HG03060 (cell line): ENCODE data around the gene SF3B3.
"Not testable (repeated sequence)": the region's sequence is repeated elsewhere in the genome, so short reads cannot be mapped to it uniquely, and the experiment has no call there.

ENCODE experiments used
- ATAC-seq: cut with Tn5 transposase; IDR thresholded peaks from one replicate; pipeline ENCODE4 v1.9.1; 2021; ENCODE audit warnings: low read depth, moderate number of reproducible peaks; ENCODE audit not compliant: unreplicated experiment

Gene SF3B3

DNA sequence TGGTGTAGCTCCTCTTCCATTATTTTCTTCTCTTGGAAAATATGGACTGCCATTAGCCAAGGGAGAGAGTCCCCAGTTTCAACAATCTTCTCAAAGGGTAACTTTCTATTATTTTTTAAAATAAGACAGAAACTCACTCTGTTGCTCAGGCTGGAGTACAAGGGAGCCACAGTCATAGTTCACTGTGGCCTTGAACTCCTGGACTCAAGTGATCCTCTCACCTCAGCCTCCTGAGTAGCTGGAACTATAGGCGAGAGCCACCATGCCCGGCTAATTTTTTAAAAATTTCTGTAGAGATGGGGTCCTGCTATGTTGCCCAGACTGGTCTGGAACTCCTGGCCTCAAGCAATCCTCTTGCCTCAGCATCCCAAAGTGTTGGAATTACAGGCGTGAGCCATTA is 13.4 kb upstream of the SF3B3 start:
- no peak for ATAC-seq

- no peak for ATAC-seq
These were observed 11.8 kb upstream of the SF3B3 start for GRCh38 chr16:70511833-70512232.

DNA sequence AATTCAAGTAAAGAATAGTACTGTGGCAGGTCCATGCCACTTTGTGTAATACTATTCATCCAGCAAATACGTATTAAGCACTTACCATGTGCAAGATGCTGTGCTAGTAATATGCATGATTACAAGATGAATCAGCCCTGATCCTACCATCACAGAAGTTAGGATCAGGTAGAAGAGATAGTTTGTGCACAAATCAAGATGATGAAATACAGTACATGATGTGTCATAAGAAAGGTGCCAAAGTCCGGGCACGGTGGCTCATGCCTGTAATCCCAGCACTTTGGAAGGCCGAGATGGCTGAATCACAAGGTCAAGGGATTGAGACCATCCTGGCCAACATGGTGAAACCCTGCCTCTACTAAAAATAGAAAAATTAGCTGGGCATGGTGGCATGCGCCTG is 11.2 kb upstream of the SF3B3 start:
- no peak for ATAC-seq

DNA sequence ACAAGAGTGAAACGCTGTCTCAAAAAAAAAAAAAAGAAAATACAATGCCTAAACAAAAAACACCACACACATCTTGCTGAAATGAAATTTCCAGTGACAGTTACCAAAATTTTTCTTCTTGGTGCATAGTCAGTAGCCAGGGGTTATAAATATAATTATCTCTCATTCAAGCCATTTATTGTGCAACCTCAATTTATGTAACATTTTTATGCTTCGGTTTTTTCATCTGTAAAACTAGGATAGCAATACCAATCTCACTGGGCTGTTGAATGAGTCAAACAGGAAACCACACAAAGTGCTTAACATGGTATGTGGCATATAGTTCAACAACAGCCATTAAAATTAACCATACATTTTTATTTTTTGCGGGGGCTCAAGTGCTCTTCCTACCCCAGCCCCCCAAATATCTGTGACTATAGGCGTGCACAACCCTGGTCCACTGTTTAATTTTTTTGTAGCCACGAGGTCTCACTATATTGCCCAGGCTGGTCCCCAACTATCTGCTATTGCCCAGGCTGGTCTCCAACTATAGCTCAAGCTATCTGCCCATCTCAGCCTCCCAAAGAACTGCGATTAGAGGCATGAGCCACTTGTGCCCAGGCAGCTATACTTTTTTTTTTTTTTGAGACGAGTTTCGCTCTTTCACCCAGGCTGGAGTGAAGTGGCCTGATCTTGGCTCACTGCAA is 2.9 kb upstream of the SF3B3 start:
- no peak for ATAC-seq

DNA sequence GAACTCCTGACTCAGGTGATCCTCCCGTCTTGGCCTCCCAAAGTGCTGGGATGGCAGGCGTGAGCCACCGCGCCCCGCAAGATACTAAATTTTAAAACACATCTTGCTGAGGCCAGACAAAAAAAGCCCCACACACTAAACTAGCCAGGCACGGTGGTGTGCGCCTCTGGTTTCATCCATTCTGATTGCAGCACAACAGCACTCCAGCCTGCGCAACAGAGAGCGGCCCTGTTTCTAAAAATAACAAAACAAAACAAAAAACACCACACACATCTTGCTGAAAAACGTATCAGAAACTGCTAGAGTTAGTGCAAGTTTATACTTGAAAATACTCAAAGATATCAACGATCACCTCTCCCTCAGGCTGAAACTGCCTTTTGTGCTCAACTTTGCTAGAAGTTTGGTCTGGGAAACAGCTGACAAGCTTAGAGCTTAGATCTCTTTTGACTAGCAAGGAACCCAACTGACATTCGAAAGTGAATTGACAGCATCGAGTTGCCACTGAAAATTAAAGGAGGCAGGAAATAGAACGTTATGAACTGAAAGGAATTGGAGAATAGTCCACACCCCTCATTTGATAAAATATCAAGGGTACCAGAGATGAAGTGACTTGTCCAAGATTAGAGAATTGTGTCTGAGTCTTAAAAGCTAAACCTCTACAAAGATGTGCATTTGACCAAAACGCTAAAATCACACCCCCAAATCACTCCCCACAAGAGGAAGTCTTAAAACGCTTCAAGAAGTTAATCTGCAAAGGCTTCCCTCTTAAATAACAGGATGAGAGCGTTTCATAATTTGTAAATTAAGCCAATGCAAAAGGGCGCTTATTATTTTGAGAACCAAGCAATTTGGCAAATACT is 1.2 kb upstream of the SF3B3 start:
- ATAC-seq, result no peak

- no peak for ATAC-seq
These were observed 407 bp upstream of the SF3B3 start, which contains the start of gene COG4 for GRCh38 chr16:70523076-70523742. Gene COG4 (minus strand): TSS chr16:70523554. CDS start chr16:70523543, 11 bp downstream.

DNA sequence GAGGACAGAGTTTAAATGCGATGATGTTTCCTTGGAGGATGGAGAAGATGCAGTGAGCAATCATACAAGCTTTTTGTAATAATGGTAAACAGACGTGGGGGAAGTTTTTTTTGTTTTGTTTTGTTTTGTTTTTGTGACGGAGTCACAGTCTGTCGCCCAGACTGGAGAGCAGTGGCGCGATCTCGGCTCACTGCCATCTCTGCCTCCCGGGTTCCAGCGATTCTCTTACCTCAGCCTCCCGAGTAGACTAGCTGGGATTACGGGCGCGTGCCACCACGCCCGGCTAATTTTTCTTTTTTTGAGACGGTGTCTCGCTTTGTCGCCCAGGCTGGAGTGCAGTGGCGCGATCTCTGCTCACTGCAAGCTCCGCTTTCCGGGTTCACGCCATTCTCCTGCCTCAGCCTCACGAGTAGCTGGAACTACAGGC is 796 bp downstream of the SF3B3 start:
- ATAC-seq, result not testable (repeated sequence)

GRCh38 chr16:70526403-70526802 is 2.8 kb downstream of the SF3B3 start:
- no peak for ATAC-seq

DNA sequence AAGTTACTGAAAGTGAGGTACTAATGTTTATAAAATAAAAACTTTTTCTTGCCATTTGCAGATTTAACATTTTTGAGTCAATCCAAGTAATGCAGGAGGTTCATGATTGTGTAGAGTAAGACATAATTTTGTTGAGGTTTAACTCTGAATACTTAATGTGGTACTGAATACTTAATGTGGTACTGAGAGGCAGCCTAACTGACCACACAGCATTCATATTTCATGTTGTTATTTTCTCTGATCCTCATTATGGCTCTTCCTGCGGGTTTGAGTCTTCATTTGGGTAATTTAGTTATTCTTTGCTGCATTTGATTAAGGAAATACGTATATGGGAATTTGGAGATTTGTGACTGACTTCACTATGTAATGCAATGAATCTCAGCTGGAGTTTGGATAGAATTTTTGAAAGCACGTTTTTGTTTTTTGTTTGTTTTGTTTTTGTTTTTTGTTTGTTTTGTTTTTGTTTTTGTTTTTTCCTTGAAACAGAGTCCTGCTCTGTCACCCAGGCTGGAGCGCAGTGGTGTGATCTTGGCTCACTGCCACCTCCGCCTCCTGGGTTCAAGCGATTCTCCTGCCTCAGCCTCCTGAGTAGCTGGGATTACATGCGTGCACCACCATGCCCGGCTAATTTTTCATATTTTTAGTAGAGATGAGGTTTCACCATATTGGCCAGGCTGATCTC is 3.8 kb downstream of the SF3B3 start:
- no peak for ATAC-seq

DNA sequence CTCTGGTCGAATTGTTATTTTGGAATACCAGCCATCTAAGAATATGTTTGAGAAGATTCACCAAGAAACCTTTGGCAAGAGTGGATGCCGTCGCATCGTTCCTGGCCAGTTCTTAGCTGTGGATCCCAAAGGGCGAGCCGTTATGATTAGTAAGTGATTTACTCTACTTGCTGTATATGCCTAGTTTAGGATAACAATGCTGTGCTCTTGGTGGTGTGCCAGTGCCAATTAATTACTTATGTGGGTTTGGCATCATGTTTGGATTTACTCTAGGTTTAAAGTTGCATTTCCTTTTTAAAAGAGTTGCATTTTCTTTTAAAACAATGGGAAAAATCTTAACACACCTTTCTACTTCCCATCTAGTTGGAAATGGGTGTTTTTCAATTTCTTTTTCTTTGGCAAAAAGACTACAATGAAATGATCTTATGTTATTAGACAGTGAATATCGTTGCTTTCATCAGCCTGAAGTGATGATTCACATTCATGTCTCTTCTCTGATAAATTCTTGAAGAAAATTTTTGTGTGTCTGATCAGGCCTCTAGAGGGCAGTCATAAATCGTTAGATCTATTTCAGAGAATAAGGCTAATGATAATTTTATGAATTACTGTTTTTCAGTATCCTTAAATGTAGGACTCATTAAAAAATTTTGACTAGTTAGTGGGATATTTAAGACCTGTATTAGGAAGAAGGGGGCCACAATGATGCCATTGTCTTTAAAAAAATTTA is 5.6 kb downstream of the SF3B3 start:
- ATAC-seq, result no peak

DNA sequence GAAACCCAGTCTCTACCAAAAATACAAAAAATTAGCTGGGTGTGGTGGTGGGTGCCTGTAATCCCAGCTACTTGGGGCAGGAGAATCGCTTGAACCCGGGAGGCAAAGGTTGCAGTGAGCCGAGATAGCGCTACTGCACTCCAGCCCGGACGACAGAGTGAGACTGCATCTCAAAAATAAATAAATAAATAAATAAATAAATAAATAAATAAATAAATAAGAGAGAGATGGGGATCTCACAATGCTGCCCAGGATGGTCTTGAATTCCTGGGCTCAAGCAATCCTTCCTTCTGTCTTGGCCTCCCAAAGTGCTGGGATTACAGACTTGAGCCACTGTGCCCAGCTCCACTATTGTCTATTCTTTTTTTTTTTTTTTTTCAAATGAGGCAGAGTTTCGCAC is 6.3 kb downstream of the SF3B3 start:
- ATAC-seq, result not testable (repeated sequence)

- no peak for ATAC-seq
These were observed 11.4 kb downstream of the SF3B3 start for GRCh38 chr16:70534971-70535370.

DNA sequence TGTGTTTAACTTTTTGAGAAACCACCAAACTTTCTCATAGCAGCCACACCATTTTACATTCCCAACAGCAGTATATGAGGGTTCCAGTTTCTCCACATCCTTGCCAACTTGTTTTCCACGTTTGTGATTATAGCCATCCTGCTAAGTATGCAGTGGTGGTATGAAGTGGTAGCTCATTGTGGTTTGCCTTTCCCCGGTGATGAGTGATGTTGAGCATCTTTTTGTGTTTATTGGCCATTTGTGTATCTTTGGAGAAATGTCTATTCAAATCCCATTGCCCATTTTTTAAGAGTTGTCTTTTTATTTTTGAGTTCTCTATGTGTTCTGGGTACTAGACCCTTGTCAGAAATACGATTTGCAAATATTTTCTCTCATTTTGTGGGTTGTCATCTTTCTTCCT is 17.4 kb downstream of the SF3B3 start:
- ATAC-seq, result no peak

DNA sequence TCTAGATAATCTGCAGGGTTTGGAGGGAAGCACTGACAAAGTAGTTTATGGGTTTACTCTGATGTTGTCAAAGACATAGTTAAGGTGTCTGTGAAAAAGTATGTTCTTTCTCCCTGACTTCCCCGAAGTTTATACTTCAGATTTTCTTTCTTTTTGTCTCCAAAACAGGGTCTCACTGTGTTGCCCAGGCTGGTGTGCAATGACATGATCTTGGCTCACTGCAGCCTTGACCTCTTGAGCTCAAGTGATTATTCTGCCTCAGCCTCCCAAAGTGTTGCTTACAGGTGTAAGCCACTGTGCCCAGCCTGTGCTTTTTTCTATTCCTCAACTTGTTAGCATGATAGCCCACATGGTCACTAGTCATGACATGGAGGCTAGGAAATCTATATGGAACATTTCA is 20.9 kb downstream of the SF3B3 start:
- no peak for ATAC-seq

DNA sequence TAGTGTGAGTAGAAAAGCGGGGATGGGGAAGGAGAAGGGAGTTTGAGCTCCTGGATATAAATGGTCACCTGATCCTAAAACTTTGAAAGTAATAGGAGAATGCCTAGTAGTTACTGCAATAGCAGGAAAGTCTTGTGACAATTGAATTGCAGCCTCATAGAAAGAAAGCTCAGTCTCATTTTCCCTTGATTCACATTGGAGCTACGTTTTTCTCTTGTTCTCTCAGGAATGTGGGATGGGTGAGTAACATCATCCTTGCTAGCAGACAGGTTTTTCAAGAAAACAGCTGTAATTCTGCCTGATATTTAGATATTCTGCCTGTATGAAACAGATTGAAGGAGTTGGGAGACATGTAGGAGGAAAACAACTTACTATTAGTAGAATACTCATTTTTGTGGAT is 25.3 kb downstream of the SF3B3 start:
- no peak for ATAC-seq

GRCh38 chr16:70550082-70550481 is 26.5 kb downstream of the SF3B3 start:
- no peak for ATAC-seq

- ATAC-seq, result no peak
These were observed 28.2 kb downstream of the SF3B3 start for GRCh38 chr16:70551788-70552187.

- no peak for ATAC-seq
These were observed 29.1 kb downstream of the SF3B3 start for GRCh38 chr16:70552675-70553074.

DNA sequence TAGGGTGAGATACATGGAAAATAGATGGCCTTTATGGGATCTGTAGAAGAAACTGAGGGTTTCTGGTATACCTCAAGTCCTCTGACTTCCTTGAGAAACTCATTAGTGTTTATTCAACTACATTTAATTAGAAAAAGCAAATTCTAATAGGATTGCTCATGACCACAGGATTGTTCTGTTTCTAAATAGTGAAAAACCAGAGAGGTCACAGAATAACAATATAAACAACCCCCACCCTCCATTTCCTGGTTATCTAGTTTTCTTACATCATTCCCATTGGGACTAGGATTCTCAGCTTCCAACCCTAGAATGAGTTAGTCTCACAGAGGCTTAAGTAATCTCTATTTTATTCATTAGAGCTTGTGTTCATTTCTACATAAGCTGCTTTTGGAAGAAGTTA is 30.0 kb downstream of the SF3B3 start:
- ATAC-seq, result no peak

DNA sequence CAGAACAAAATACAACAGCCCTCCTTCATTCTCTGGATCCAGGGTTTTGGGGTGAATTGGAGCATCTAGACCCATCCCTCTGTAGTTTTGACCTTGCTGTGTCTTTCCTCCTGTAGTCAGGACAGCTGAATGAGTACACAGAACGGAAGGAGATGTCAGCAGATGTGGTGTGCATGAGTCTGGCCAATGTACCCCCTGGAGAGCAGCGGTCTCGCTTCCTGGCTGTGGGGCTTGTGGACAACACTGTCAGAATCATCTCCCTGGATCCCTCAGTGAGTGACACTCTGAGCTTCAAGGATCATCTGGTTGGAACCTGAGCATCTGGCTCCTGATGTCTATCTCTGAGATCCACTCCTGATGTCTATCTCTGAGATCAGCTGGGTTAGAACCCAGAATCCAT is 32.4 kb downstream of the SF3B3 start:
- no peak for ATAC-seq
